Activated CD4-positive, alpha-beta T cell treated with anti-CD3 and anti-CD28 coated beads, Interleukin-2, amount 50 U/mL, for 16 hours (primary cell): ENCODE data around the gene LIF.
A peak's percentile ranks its signal among the peaks of the same experiment; 100 is the strongest.

Experiments used
- DNase-seq: peaks from one replicate; pipeline ENCODE4 v3.0.0-alpha.2; 2020

LIF gene

DNA sequence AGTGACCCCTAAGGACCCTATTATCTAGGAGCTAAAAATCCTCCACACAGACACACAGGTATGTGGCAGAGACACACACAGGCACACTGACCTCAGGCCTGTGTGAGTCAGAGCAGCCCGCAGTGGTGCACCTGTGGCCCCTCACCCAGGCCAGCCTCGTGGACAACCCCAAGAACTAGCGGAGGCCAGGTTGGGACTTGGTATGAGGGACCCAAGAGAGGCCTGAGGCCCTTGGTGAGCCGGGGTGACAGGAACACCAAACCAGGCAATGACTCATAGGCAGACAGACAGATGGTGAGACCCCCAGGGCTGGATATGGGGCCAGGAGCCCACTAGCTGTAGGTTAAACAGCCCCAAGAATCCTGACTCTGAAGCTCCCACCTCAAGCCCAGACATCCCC lies 36.8 kb upstream of the LIF start:
- DNase-seq = no peak

DNA sequence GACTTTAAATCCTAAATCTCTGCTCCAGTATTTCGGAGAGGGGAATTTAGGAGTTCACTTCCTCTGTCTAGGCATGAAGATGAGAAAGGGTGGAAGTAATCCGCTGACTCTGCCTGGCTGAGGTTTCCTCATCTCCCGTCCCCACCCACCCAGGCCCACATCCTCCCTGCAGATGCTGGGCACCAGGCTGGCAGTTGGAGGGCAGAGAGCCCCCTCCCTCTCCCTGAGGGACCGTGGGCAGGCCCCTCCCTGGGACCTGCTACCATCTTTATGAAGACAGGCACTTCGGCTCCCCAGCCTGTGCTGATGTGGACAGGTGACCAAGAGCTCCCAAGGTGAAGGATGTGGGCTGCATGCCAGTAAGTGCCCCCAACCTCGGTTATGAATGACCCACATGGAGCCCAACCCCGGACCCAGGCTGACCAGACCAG lies 36.1 kb upstream of the LIF start:
- no peak for DNase-seq

DNA sequence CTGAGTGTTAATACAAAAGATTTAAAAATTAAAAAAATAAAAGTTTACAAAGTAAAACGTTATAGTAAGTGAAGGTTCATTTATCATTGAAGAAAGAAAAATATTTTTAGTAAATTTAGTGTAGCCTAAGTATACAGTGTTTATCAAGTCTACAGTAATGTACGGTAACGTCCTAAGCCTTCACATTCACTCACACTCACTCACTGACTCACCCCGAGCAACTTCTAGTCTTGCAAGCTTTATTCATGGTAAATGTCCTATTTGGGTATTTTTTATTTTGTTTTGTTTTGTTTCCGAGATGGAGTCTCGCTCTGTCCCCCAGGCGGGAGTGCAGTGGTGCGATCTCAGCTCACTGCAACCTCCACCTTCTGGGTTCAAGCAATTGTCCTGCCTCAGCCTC lies 33.9 kb upstream of the LIF start:
- DNase-seq = no peak

DNA sequence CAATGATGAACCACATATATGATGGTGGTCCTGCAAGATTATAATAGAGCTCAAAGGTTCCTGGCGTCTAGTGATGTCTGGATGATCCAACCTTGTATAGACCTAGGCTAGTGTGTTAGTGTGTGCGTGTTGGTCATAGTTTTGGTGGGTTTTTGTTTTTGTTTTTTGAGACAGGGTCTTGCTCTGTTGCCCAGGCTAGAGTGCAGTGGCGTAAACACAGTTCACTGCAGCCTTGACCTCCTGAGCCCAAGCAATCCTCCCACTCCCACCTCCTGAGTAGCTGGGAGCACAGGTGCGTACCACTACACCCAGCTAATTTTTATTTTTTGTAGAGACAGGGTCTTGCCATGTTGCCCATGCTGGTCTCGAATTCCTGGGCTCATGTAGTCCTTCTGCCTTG lies 33.4 kb upstream of the LIF start:
- DNase-seq = no peak

DNA sequence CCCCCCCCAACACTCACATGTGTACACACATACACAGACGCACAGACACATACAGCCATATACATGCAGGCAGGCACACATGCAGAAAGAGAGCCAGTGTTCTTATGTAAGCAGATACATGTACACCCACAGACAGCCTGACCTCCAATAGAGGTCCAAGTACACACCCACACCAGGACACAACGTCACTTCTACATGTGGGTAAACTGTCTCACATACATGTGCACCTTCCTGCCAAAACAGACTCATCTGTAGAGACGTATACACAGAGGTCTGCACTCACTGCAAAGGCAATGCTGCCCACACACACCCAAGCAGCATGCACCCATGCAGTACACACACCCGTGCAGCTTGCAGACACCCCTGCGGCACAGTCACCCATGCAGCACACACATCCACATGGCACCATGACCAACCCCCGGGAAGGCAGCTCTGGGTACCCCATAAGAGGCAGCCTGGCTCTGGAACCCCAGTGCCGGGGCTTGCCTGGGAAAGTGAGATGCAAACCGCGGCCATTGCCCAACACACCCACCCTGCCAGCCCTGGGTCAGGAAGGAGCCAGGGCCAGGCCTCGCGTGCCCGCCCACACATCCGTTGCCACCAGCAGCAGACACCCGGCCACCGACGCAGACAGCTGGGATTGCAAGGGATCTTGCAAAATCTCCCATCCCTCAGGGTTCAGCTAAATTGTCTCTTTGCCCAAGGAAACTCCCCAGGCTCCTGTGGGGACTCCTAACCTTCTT lies 32.7 kb upstream of the LIF start:
- no peak for DNase-seq

DNA sequence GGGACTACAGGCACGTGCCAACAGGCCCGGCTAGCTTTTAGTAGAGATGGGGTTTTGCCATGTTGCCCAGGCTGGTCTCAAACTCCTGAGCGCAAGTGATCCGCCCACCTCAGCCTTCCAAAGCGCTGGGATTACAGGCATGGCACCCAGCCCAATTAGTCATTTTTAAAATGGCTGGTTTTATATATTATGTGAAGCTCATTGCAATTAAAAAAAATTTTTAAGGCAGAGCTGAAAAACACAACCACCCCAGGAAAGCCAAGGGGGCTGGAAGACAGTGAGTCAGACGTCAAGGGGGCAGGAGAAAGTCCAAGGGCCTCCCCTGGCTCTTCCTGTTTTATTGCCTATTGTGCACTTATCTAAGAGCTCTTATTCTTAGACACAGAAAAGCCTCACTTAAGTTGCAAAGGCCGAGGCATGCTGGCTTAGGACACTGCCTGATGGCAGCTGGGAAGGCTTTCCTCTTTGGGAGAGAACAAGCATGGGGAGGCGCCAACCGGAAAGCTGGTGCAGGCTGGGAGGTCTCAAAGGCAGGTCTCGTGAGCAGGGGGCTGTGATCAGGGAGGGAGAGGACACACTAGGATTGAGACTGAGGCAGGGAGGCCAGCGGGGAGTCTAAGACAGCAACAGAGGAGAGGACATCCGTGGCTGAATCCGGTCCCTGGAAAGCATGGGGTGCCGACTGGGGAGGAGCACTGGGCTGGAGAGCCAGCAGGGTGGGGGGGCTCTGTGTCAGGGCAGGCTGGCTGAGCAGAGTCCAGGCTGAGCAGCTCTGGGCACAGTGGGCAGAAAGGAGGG lies 31.2 kb upstream of the LIF start:
- DNase-seq = no peak

DNA sequence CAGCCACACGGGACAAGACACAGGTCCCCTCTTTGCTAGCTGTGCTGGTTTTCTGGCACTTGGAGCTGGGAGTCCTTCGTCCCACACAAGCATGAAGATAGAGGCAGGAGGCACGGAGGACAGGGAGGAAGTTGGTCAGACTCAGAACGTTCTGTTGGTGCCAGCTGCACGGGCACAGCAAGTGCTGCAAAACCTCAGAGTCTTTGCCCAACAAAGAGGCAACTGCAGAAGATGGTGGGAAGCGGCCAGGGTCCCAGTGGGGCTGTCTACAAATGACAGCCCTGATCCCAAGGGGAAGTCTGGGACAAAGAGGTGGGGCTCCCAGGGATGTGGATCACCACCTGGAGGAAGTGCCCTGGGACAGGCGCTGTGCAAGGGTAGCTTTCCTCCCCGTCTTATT lies 29.5 kb upstream of the LIF start:
- no peak for DNase-seq

DNA sequence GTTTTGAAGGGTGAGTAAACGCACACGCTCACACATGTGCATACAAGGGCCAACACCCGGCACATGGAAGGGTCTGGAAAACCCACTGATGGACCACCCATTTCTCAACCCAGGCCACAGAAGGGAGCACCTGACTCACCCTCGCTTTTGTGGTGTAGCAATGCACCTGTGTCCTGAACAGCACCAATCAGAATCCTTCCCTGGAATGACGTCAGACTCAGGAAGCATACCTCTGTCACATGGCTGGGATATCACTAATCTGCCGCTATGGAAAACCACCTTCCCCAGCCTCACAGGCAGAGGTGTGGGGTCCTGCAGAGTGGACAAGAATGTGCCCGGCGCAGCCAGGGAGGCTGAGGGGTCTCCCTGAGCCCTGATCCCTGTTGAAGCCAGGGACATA lies 29.1 kb upstream of the LIF start:
- DNase-seq = no peak

DNA sequence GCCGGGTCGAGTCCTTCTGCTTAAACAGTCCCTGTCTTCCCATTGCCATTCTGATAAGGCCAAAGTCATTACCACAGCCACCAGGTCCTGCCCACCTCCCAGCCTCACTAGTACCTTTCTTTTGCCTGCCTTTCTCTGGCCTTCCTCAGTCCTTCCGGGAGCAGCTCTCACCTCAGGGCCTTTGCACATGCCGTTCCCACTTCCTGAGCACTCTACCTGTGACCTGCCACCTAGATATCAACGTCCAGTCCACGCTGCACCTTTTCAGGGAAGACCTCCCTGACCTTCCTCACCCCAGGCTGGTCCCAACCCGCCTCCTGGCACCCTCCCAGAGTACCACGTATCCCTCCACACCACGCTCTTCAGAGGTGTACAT lies 27.9 kb upstream of the LIF start:
- no peak for DNase-seq

DNA sequence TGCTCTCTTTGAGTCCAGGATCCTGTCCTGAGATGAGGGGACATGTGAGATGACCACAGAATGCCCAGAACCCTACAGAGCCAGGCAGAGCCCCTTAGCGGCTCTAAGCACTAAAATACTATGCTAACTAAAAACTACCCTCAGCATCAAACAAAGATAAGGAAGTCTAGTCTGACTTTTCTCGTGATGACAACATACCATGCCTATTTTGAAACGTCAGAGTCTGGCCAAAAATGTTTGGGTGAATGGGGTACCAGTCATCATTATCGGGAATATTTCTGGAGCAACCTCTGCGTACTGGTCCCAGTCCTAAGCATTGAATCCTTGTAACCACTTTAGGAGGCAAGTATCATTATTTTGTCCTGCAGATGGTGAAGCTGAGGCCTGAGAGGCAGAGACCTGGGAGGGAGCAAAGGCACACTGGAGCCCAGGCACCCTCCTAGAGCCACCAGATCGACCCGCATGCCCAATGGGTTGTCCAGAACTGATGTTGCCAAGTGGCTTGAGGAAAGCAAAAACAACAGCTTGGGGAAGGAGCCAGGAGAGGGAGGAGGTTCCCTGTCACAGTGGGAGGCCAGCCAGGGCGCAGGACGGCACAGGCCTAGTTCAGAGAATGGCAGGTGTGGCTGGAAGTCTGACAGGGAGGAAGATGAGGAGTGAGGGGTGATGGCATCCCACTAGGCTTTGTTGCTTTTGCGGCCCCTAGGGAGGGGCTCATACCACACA lies 27.3 kb upstream of the LIF start:
- DNase-seq = no peak

DNA sequence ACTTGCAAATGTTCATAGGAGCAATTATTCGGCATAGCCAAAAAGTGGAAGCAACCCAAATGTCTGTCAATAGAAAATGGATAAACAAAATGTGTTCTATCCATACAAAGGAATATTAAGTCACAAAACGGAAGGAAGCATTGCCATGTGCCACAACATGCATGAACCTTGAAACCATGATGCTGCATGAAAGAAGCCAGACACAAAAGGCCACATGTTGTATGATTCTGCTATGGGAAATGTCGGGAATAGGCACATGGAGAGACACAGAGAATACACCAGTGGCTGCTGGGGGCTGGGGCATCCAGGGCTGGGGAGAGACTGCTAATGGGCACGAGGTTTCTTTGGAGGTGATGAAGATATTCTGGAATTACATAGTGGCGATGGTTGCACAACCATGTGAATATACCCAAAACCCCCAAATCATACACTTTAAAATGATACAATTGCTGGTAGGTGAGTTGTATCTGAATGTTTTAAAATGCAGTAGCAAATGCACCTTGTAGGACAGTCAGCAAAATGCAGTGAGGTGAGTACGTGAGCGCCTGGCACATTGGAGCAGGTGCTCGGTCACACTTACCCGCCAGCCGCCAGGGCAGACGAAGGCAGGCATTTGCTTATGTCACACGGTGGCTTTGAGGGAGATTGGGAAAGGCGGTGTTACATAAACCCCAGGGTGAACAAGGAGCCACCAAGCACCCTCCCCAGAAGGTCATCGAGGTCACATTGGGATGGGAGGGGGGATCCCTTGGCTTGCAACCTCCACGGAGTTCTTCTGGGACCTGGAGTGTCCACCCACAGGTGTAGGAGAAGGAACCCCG lies 26.4 kb upstream of the LIF start:
- no peak for DNase-seq

DNA sequence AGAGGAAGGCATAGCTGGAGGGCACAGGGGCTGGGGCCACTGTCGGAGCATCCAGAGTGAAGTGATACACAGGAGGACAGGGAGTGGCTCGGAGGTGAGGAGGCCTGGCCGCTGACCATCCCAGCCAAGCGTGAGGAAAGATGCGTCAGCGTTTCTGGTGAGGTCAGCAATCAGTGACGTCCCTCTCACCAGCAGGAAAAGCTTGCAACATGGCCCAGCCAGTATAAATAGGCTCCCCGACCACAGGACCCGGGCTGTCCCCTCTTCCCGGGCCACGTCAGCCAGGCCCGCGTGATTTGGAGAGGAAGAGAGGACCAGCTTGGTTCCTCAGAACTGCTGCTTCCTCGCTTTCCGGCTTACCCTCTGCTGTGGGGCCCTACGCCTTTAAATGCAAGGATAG lies 24.3 kb upstream of the LIF start:
- no peak for DNase-seq

DNA sequence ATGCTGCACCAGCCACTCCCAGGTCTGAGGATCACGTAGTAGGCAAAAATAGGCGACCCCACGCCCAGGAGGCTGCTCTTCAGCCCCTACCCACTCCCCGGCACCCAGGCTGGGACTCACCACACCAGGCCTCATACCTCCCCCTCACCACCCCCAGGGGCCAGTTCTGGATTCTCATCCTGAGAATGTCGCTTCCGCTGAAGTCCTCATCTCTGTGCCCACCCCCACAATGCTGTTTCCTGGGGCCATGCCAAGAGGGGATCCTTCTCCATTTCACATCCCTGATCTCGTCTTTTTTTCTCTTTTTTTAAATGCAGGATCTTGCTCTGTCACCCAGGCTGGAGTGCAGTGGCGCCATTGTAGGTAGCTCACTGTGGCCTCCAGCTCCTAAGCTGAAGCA lies 21.8 kb upstream of the LIF start:
- no peak for DNase-seq

DNA sequence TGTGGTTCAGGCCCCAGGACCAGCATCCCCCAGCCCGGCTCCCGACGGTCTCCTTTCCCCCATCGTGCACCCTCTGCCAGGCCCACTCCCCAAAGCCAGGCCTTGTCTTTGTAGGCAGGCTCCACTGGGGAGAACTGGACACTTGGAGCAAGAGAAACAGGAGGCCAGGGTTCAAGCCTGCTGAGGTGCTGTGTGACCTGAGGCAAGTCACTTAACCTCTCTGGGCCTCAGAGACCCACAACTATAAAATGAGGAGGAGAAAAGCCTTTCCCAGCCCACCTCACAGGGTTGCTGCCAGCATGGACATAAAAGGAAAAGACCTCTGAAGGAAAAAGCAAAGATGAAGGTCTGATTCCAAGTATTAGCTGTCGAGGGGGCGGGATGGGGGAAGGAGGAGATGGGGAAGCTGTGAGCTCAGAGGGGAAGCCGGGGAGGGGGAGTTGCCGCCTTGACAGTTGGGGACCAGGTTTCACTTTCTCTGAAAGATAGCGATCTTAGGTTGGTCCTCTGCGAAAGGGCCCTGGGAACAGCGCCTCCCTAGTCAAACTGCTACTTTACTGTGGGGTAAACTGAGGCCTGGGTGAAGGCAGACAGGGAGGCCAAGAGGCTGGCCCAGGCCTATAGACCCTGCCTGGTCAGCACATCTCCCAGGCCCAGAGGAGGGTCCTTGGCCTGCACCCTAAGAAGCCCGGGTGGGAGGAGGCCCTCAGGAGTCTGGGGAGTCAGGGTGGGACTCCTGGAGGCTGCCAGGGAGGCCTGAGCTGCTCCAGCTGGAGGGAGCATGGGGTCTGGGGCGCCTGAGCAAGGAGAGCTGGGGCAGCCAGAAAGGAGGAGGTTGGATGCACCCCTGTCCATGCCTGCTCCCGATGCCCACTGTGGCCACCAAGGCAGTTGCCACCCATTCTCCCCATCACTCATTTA lies 21.1 kb upstream of the LIF start:
- peak; percentile 85 for DNase-seq

DNA sequence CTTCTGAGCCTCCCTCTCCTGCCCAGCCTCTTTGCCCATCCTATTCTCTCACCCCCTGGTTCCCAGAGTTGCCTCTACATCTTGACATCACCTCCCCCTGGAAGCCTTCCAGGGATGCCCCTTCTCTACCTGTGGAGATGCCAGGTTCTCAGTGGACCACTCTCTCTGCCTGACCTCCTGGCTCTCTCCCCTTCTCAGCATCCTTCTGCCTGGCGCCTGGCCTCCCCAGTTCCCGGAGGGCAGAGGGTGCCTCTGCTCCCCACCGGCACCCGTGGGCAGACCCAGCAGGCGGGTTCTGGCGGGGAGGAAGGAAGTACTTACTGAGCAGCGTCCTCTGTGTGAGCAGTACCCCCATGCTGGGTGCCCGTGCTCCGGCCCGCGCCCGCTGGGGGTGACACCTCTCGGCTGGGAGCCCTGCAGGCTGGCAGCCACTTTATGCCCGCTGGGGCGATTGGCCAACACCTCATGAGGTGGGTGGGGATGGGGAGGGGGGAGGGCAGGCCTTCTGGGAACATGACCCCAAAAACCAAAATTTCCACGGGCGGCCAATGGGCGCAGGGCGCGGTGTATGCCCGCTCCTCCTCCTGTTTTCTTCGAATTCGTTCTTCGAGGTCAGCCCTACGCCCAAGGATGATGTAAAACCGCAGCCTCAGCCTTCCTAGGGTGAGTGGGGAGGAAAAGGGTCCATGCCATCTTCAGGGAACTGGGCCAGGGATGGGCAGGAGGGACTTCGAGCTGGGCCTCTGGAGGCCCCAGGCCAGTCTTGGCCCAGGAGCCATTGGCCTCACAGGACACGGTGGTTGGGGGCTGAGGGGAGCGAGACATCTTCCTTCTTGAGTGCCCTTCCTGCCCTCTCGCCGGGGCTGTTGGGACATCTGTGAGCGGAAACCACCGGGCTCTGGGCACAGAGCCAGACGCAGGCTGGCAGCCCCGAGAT lies 20.2 kb upstream of the LIF start, which contains the start of gene OSM:
Gene OSM, minus strand, starts transcription at position 407 of the 937 bp plus-strand sequence. Its CDS starts 52 bp downstream, at position 355.
- DNase-seq = peak; percentile 94

DNA sequence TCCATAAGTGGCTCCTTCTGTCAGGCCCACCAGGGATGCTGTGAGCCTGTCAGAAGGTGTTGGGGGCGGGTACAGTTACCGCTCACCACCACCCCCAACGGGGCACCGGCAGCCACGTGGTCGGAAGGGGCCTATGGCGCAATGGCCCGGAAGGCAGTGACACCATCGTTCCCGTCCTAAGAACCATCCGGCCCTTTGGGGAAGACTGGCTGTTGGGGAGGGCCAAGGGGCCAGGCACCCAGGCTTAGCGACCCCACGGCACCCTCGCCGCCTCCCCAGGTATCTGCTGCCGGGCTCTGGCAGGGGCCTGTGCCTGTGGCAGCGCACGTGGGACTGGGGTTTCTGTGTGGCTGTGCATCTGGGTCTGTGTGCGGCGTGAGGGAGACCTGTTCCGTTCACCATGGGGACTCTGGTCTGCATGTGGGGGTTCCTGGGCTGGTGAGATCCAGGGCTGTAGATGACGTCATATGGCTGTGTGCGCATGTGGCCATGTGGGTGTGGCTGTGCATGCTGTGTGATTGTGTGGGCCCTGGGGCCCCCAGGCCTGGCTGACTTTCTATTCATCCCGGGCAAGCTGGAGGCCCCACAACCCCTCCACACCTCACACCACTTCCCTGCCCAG lies 19.4 kb upstream of the LIF start:
- DNase-seq = peak; percentile 91

DNA sequence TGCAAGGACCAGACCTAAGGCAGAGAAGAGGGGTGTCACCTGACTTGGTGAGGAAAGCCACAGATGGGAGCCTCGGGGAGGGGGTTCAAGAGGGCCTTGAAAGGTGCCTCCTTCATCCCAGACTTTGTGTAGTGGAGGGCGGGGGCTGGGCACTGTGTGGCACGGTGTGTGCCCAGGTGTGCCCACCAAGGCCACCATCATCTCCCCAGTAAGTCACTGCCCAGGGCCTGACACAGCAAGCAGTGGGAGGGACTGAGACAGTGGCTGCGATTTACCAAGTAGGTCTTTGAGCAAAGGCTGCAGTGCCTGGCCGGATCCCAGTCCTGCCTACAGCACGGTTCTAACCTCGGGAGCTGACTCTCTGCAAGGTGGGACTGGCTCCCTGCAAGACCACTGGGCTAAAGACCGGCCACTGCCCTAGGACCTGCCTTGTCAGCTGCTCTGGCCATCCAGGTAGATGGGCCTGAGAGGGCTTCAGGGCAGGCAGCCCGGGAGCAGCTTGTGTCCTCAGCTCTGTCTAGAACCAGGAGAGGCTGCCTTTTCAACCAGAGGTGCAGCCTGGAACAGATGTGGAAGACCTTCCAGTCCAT lies 18.7 kb upstream of the LIF start:
- DNase-seq = no peak

DNA sequence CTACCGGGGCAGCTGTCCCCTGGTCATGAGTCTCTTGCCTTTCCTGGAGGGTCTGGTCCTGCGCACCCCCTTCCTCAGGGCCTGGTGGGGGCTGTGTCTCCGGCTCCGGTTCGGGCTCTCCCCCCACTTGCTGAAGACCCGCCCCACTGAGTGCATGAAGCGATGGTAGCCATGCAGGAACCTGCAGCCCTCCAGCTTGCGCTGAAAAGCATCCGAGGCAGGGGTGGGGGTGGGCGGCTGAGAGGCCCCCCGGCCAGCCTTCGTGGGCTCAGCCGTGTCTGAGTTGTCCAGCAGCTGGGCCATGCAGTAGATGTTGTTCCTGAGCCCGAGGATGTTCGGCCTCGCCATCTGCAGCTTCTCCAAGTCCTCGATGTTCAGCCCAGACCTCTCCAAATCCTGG lies 17.3 kb upstream of the LIF start:
- no peak for DNase-seq

DNA sequence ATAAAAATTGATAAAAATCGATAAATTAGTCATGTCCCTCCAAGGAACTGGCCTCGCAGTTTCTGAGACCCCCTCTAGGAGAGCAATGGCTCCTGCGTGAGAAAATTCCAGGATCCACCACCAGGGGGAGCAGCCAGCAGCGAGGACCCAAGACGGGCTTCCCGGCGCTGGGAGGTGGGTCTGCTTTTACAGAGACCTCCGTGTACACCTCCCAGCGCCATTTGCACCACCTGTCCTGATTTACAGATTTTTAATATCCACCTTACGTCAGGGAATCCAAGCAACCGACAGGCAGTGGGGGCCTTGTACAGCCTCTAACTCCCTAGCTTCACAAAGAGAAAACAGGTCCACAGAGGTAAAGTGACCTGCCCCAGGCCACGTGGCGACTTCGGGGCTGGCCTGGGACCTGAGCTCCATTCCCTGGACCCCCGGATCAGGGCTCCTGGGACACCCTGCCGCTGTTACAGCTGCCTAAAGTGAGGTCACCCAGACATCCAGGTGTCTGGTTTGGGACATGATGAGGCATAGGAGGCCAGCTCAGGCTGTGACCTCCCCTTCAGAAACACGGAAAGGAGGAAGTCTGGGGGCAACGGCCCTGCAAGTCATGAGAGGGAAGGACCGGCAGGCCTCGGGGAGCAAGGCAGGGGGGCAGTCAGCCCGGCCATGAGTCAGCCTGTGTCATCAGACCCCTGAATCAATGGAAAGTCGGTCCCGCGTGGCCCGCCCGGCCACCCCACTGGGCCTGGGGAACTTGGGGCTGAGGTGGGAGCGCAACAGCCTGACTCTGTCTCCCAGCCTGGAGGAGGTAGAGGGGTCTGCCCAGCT lies 16.6 kb upstream of the LIF start:
- DNase-seq = peak; percentile 86
